OCI-LY7 (cell line): Measurements from ENCODE around the gene KCNJ15. TPM values are rescaled to one million over a fixed set of nuclear protein-coding genes. Genes with fewer than 3 reads are reported as not detected.

ENCODE experiments used
- BruUV-seq: library from RNA; stranded (reverse); fragments of 400-500 nt; replicated peaks from 2 replicates; lab custom pipeline; 2021; lab: Mats Ljungman, UMichigan
- CTCF ChIA-PET: fragments of 300-600 bp; sonication (Branson Sonifier 250); formaldehyde crosslinking; loops from one replicate; lab custom pipeline; 2022; ENCODE audit warnings: antibody characterized with exemption; ENCODE audit not compliant: unreplicated experiment; lab: Charles Lee
- POLR2A ChIA-PET: fragments of 300-600 bp; sonication (Branson Sonifier 250); formaldehyde crosslinking; loops from one replicate; lab custom pipeline; 2022; ENCODE audit warnings: antibody characterized with exemption; lab: Charles Lee
- DNase-seq: peaks from one replicate; pipeline ENCODE4 v3.0.0-alpha.2; 2015; ENCODE audit warnings: low spot score
- H2AFZ ChIP-seq: fragments of 200-600 bp; sonication (generic), shearing (Covaris generic); 2 replicates; pipeline ENCODE4 v1.6.1; 2014; ENCODE audit warnings: mild to moderate bottlenecking, antibody characterized with exemption, low read length, moderate library complexity
- H3K27ac ChIP-seq: fragments of 200-600 bp; sonication (generic); 2 replicates; pipeline ENCODE4 v1.5.1; 2014; ENCODE audit warnings: mixed run types, low read depth, mild to moderate bottlenecking, moderate library complexity, low read length, inconsistent platforms; ENCODE audit not compliant: poor library complexity, severe bottlenecking
- H3K36me3 ChIP-seq: fragments of 200-600 bp; sonication (generic); 2 replicates; pipeline ENCODE4 v1.6.1; 2014; ENCODE audit warnings: mild to moderate bottlenecking, antibody characterized with exemption, low read length, moderate library complexity, mixed read lengths; ENCODE audit not compliant: insufficient read depth
- H3K4me1 ChIP-seq: fragments of 200-600 bp; sonication (generic); 2 replicates; pipeline ENCODE4 v1.5.1; 2014; ENCODE audit warnings: mild to moderate bottlenecking, low read length; ENCODE audit not compliant: insufficient read depth, poor library complexity, severe bottlenecking
- H3K4me2 ChIP-seq: fragments of 200-600 bp; sonication (generic); 2 replicates; pipeline ENCODE4 v1.6.1; 2014; ENCODE audit warnings: mild to moderate bottlenecking, low read length
- H3K4me3 ChIP-seq: fragments of 200-600 bp; sonication (generic); 2 replicates; pipeline ENCODE4 v1.5.1; 2014; ENCODE audit warnings: mild to moderate bottlenecking, low read depth, low read length; ENCODE audit not compliant: poor library complexity, severe bottlenecking
- H3K79me2 ChIP-seq: fragments of 200-600 bp; sonication (generic); 2 replicates; pipeline ENCODE4 v1.6.1; 2016; ENCODE audit warnings: low read depth, mild to moderate bottlenecking, low read length, moderate library complexity, mixed read lengths; ENCODE audit not compliant: insufficient read depth
- H3K9me2 ChIP-seq: fragments of 200-600 bp; sonication (generic); 2 replicates; pipeline ENCODE4 v1.6.1; 2016; ENCODE audit warnings: mild to moderate bottlenecking, low read length, mixed read lengths; ENCODE audit not compliant: insufficient read depth
- H3K9me3 ChIP-seq: fragments of 200-600 bp; sonication (generic); 2 replicates; pipeline ENCODE4 v1.6.1; 2014; ENCODE audit warnings: mild to moderate bottlenecking, mixed run types, low read length, mixed read lengths
- H4K20me1 ChIP-seq: fragments of 200-600 bp; sonication (generic); 2 replicates; pipeline ENCODE4 v1.6.1; 2014; ENCODE audit warnings: mild to moderate bottlenecking, antibody characterized with exemption, low read length, moderate library complexity, mixed read lengths; ENCODE audit not compliant: insufficient read depth
- CTCF ChIP-seq: fragments of 200-600 bp; sonication (generic); conservative IDR thresholded peaks from 2 replicates; pipeline ENCODE4 v1.5.1; 2014; ENCODE audit warnings: mild to moderate bottlenecking, antibody characterized with exemption, low read length, moderate library complexity, mixed read lengths
- EZH2phosphoT487 ChIP-seq: fragments of 200-600 bp; sonication (generic); IDR thresholded peaks from 2 replicates; pipeline ENCODE4 v1.6.1; 2018; ENCODE audit warnings: low read depth, borderline replicate concordance, mild to moderate bottlenecking, mixed run types, antibody characterized with exemption, low read length, moderate library complexity, mixed read lengths
- intact Hi-C: fragments of 100-400 bp; cut with micrococcal nuclease; formaldehyde crosslinking; loops from one replicate; pipeline ENCODE4 v1.10.0; 2022; ENCODE audit not compliant: unreplicated experiment
- total RNA-seq, 2 experiments: library from RNA; depleted of rRNA in 1 of 2; stranded (reverse); fragments of >200 nt in 1 of 2; shearing (Covaris generic) in 1 of 2; gene quantifications; 2 replicates each; pipeline ENCODE4 v1.2.3, GENCODE V29; 2014 to 2022

KCNJ15 gene
- total RNA-seq, 2 experiments from 2014 or later, result not detected

- H4K20me1 ChIP-seq, result no peaks in the 10 kb centered on the region
- H3K4me1 ChIP-seq, result no peaks in the 10 kb centered on the region
- TF ChIP-seq CTCF (no peak), EZH2phosphoT487 (no peak)
- no peaks in the 10 kb centered on the region for H3K79me2 ChIP-seq
- no peak overlapping the region for H3K4me3 ChIP-seq
- H3K27ac ChIP-seq, result no peak overlapping the region
- BruUV-seq, result no TSS peak
- POLR2A ChIA-PET, result no interaction called here
- H2AFZ ChIP-seq, result no peak overlapping the region
- H3K4me2 ChIP-seq, result no peak overlapping the region
- no peaks in the 10 kb centered on the region for H3K36me3 ChIP-seq
- no peak for DNase-seq
- H3K9me2 ChIP-seq, result no peaks in the 10 kb centered on the region
- CTCF ChIA-PET, result no interaction called here
- no peaks in the 10 kb centered on the region for H3K9me3 ChIP-seq
- intact Hi-C loops, result no loop called here
Measured at GRCh38 chr21:38284216-38284615, 27.4 kb downstream of the KCNJ15 start.

- ChIA-PET POLR2A (interaction anchor here (0.6 to 0.7 kb wide), 2 partner anchors 18 to 216 kb away, joined by 3 read pairs; no protein-coding TSS in a partner anchor), CTCF (no interaction called here)
- H3K9me3 ChIP-seq, result no peaks in the 10 kb centered on the region
- no peaks in the 10 kb centered on the region for H3K9me2 ChIP-seq
- no peak for TF ChIP-seq CTCF
- TF ChIP-seq EZH2phosphoT487, result no peak
- no peaks in the 10 kb centered on the region for H3K4me1 ChIP-seq
- no peaks in the 10 kb centered on the region for H3K36me3 ChIP-seq
- no peak overlapping the region for H3K27ac ChIP-seq
- no peaks in the 10 kb centered on the region for H3K79me2 ChIP-seq
- H3K4me3 ChIP-seq, result no peak overlapping the region
- intact Hi-C loops, result no loop called here
- H3K4me2 ChIP-seq, result no peak overlapping the region
- DNase-seq, result no peak
- H2AFZ ChIP-seq, result no peak overlapping the region
- no peaks in the 10 kb centered on the region for H4K20me1 ChIP-seq
- no TSS peak for BruUV-seq
Measured at GRCh38 chr21:38286739-38287471, 30.1 kb downstream of the KCNJ15 start.

GRCh38 chr21:38287476-38287875, 30.7 kb downstream of the KCNJ15 start:
- no peak overlapping the region for H3K27ac ChIP-seq
- no peak overlapping the region for H3K4me3 ChIP-seq
- H3K9me2 ChIP-seq, result no peaks in the 10 kb centered on the region
- no peaks in the 10 kb centered on the region for H4K20me1 ChIP-seq
- ChIA-PET CTCF (no interaction called here), POLR2A (no interaction called here)
- H3K4me1 ChIP-seq, result no peaks in the 10 kb centered on the region
- no peak overlapping the region for H3K4me2 ChIP-seq
- no peak for DNase-seq
- no peak overlapping the region for H2AFZ ChIP-seq
- H3K36me3 ChIP-seq, result no peaks in the 10 kb centered on the region
- intact Hi-C loops, result no loop called here
- H3K79me2 ChIP-seq, result no peaks in the 10 kb centered on the region
- TF ChIP-seq CTCF, result no peak
- no peak for TF ChIP-seq EZH2phosphoT487
- no TSS peak for BruUV-seq
- no peaks in the 10 kb centered on the region for H3K9me3 ChIP-seq
